ENCODE results near the gene RAI1.

RAI1 gene

GRCh38 chr17:17820046-17820445 lies 138.8 kb downstream of the RAI1 start:
- DNase-seq: no peak

DNA sequence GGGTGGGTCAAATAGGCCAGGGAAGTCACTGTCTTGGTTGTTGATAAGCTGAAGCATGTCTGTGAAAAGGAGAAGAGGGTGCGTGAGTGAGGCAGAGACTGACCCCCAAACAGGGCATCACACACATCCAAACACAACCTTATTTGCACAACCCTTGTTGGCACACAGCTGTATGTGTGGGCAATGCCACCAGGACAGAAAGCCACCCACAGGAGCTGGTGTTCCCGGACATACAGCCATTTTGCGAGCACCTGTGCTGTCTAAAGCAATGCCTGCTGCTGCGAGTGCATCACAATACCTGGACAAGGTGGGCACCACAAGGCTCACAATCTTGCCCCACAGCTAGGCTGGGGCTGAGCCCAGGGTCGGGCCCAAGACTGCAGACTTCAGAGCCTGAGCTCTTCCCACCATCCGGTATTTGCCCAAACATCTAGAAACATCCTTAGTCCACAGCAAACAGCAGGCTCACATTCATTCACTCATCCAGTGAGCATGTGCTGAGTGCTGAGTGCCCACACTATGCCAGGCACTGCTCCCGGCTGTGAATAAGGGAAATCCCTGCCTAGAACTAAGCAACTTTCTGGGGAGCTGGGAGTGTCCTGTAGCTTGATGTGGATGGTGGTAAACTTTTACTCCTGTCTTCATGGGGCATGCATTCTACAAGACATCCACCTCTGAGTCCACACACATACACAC lies 139.4 kb downstream of the RAI1 start:
- no peak for DNase-seq

GRCh38 chr17:17822189-17822588 lies 140.9 kb downstream of the RAI1 start:
- no peak for DNase-seq

- DNase-seq: no peak
Observed at GRCh38 chr17:17822616-17823015, 141.4 kb downstream of the RAI1 start.

- peak; percentile 71 for DNase-seq
Observed at GRCh38 chr17:17823433-17824118, 142.3 kb downstream of the RAI1 start.

DNA sequence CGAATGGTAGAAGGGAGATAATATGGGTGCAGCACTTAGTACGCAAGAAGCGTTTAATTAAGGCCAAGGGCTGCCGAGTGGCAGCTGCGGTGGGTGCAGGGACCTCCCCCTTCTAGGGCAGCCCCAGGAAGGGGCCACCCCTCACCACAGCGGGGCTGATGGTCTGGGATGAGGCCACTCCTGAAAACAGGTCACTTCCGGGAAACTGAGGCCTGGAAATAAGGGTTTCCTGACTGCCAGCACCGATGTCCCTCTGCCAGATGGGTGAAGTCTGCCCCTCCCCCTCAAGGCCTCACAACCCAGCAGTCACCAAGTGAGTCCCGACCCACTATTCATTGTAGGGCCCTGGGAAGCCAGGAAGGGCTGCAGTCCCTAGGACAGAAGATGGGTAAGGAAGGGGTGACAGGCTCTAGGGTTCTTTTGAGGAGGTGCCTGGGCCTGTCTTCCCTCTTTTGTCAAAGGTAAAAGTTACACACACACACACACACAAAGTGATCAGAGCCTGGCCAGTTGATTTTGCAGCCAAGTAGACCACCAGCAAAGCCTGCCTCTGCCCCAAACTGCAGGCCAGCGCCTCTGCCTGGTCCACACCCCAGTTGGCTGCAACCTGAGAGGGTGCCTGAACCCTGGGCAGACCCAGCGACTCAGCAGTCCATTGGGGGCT lies 143.0 kb downstream of the RAI1 start:
- DNase-seq: peak; percentile 58

DNA sequence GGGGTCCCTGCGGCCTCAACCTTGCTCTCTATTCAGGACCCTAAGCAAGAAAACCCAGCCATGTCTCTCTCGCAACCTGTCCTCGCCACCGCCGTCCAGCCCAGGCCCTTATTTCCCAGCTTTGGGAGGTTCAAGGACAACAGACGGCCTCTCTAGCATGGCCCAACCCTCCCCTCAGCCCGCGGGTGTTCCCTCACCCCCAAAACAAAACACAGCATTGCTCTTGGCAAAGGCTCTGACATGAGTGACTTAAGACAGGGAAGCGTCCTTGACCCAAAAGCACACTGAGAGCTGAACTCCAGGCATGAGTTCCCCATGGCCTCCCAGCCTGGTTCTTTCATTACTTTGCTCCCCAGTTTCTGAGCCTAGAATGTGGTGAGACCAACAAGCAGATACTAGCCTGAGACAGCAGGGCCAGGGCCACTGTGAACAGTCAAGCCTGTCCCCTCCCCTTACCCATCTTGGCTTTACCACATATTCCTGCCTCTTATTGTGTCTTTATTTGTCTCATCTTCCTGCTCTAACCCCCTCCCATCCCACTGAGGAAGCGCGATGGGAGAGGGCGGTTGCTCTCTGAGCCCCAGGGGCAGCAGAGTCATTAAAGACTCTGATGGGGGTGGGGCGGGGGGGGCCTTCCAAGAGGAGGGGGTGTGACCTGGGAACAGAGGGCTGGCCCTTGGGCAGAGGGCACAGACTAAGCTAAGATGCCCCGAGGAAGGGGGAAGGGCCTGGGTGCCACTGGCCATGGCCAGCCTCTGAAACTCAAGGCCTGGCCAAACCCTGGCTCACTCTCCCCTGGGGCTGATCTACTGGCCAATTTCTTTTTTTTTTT lies 143.7 kb downstream of the RAI1 start:
- no peak for DNase-seq

DNA sequence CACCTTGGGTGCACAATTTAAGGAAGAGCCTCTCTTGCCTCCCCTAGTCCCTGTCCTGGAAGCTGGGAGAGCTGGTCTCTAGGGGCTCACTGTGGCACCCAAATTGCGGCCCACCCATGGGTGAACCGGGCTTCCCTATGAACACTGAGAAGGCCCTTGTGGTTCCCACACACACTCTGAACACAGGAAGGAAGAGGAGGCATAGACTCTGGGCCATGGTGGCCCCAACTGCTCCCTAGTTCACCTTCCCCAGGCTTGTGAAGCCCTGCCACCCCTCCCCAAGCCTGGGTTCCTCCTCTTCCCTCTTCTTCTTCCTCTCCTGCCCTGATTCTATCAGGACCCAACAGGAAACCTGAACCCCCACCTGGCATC lies 145.1 kb downstream of the RAI1 start:
- no peak for DNase-seq

GRCh38 chr17:17826942-17827785 lies 145.9 kb downstream of the RAI1 start:
- no peak for DNase-seq

- DNase-seq: no peak
Observed at GRCh38 chr17:17827826-17828621, 146.8 kb downstream of the RAI1 start.

- no peak for DNase-seq
Observed at GRCh38 chr17:17830269-17830567, 149.0 kb downstream of the RAI1 start.

DNA sequence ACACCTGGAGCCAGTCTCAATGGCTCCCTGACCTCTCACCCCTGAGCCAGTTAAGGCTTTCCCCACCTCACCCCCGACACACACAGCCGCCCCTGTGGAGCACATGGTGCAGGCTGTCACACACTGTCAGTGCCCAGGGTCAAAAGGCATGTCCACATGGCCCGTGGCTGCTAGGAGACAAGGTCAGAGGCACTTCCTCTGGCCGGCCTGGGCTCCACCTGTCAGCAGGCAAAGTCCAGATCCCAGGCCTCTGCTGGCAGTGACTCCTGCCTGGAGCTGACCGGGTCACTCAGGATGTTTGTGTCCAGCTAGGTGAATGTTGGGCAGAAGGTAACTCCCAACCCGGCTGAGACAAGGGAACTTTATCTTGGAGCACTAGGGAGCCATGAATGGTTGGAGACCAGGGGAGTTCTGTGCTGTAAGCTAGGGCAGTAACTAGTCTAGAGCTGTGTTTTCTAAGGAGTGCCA lies 149.5 kb downstream of the RAI1 start:
- DNase-seq: no peak

GRCh38 chr17:17831208-17832031 lies 150.2 kb downstream of the RAI1 start:
- no peak for DNase-seq

GRCh38 chr17:17832032-17832363 lies 150.7 kb downstream of the RAI1 start:
- no peak for DNase-seq

GRCh38 chr17:17833658-17834357 lies 152.6 kb downstream of the RAI1 start:
- no peak for DNase-seq

- DNase-seq: no peak
Observed at GRCh38 chr17:17834974-17835373, 153.7 kb downstream of the RAI1 start.

GRCh38 chr17:17835415-17836249 lies 154.4 kb downstream of the RAI1 start:
- no peak for DNase-seq

DNA sequence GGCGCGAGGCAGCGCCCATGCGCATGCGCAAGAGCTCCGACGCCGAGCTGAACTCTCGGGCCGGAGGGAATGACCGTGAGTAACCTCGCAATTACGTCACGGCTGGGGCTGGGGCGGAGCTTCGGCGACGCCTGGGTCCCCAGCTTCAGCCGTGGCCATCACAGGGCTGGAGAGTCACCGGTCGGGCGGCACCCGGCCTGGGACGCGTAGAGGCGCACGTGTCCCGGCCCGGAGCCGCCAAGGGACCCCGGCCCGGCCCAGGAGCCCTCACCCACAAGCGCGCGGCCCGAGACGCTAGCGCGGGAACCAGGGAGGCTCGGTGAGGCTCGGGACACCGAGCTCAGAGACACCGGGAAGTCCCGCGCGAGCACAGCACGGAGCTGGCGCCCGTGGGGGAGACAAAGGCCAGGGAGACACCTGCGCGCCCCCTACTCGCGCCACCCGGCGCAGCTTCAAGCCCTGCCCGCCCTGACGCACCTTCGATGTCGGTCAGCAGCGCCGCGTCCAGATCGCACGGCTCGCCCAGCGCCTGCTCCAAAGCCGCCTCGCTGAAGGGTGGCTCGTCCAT lies 155.1 kb downstream of the RAI1 start:
- peak; percentile 96 for DNase-seq
